Subcutaneous abdominal adipose tissue (tissue), 5 donors: ENCODE measurements around the gene TMPRSS11F.

Source experiments
- H3K27ac ChIP-seq: one replicate; pipeline ENCODE4 v1.7.0; 2013; ENCODE audit warnings: low read depth, mild to moderate bottlenecking, inconsistent platforms, low read length, moderate library complexity
- H3K27me3 ChIP-seq, 5 donors: one replicate each; pipeline ENCODE4 v1.7.0; 2013; ENCODE audit warnings: low read length in 5 of 5, inconsistent platforms in 1 of 5; ENCODE audit not compliant: control insufficient read depth in 5 of 5, insufficient read depth in 4 of 5
- H3K36me3 ChIP-seq, 5 donors: one replicate each; pipeline ENCODE4 v1.7.0; 2013; ENCODE audit warnings: low read length in 5 of 5; ENCODE audit not compliant: control insufficient read depth in 5 of 5, insufficient read depth in 5 of 5
- H3K4me1 ChIP-seq, 5 donors: one replicate each; pipeline ENCODE4 v1.7.0; 2013; ENCODE audit warnings: low read length in 5 of 5, mild to moderate bottlenecking in 3 of 5, moderate library complexity in 1 of 5; ENCODE audit not compliant: control insufficient read depth in 5 of 5, insufficient read depth in 5 of 5
- H3K4me3 ChIP-seq, 5 donors: one replicate each; pipeline ENCODE4 v1.7.0; 2013; ENCODE audit warnings: low read length in 5 of 5, low read depth in 1 of 5
- H3K9ac ChIP-seq, 5 donors: one replicate each; pipeline ENCODE4 v1.7.0; 2013; ENCODE audit warnings: low read length in 5 of 5, mild to moderate bottlenecking in 4 of 5, moderate library complexity in 3 of 5
- H3K9me3 ChIP-seq, 5 donors: one replicate each; pipeline ENCODE4 v1.7.0; 2013; ENCODE audit warnings: low read length in 5 of 5; ENCODE audit not compliant: control insufficient read depth in 5 of 5
- donor health status: healthy.
- donor health status: healthy.
- donor health status: healthy.
- donor health status: healthy.
- donor health status: healthy.

Gene TMPRSS11F

GRCh38 chr4:68082758-68083157 lies 46.9 kb downstream of the TMPRSS11F start:
- Histone ChIP-seq H3K9me3 (peaks cover 0 to 12% (median 0%) of the 10 kb centered on the region in 5 donors), H3K27me3 (peaks cover 0 to 5% (median 0%) of the 10 kb centered on the region in 5 donors), H3K9ac (no peak overlapping the region), H3K27ac (no peak overlapping the region), H3K36me3 (no peaks in the 10 kb centered on the region), H3K4me1 (no peaks in the 10 kb centered on the region), H3K4me3 (no peak overlapping the region)

DNA sequence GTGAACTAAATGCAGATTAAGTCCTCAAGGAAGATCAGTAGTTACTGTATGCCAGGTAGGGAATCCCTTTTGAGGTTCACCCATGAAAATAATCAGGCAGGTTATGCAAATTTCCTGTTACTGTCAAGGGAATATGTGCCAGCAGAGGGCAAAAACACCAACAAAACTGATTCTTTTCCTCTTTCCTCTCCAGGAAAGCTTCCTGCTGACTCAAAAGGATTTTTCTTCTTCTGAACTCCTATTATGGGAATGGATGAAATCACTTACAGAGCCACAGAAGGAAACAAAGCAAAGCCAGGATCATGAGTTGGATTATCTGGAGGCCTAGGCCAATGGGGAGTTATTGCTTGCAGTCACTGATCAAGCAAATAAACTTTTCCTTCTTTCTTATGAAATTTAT lies 49.7 kb downstream of the TMPRSS11F start:
- Histone ChIP-seq H3K9me3 (peaks cover 0 to 3% (median 0%) of the 10 kb centered on the region in 5 donors), H3K9ac (no peak overlapping the region), H3K27me3 (peaks cover 0 to 5% (median 0%) of the 10 kb centered on the region in 5 donors), H3K27ac (no peak overlapping the region), H3K36me3 (no peaks in the 10 kb centered on the region), H3K4me1 (no peaks in the 10 kb centered on the region), H3K4me3 (no peak overlapping the region)

GRCh38 chr4:68077737-68078136 lies 51.9 kb downstream of the TMPRSS11F start:
- peaks cover 0 to 5% (median 0%) of the 10 kb centered on the region in 5 donors for H3K27me3 ChIP-seq
- H3K9me3 ChIP-seq, result peaks cover 0 to 3% (median 0%) of the 10 kb centered on the region in 5 donors
- no peaks in the 10 kb centered on the region for H3K36me3 ChIP-seq
- no peak overlapping the region for H3K9ac ChIP-seq
- H3K27ac ChIP-seq, result no peak overlapping the region
- no peak overlapping the region for H3K4me3 ChIP-seq
- no peaks in the 10 kb centered on the region for H3K4me1 ChIP-seq

DNA sequence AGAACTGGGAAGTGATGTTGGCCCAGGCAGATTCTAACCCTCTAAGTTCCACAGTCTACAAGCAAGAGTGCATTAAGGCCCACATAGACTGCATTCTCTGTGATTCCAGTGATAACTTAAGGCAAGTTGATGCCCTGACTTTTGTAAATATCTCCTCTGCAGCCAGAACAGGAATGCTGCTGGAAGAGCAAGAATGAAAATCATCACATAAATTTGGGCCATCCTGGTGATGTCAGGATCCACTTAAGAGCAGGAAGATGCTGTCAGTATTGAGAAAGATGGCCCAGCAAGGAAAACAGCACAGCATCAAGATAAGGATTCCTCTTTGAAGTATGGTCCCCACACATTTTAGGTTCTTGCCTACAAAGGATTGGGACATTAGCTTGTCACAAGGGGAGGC lies 52.4 kb downstream of the TMPRSS11F start:
- Histone ChIP-seq H3K9me3 (peaks cover 0 to 3% (median 0%) of the 10 kb centered on the region in 5 donors), H3K36me3 (no peaks in the 10 kb centered on the region), H3K9ac (no peak overlapping the region), H3K4me1 (no peaks in the 10 kb centered on the region), H3K27ac (no peak overlapping the region), H3K4me3 (no peak overlapping the region), H3K27me3 (peaks cover 0 to 5% (median 0%) of the 10 kb centered on the region in 5 donors)

- Histone ChIP-seq H3K36me3 (no peaks in the 10 kb centered on the region), H3K9ac (no peak overlapping the region), H3K27me3 (no peaks in the 10 kb centered on the region), H3K4me1 (no peaks in the 10 kb centered on the region), H3K27ac (no peak overlapping the region), H3K9me3 (peaks cover 0 to 3% (median 0%) of the 10 kb centered on the region in 5 donors), H3K4me3 (no peak overlapping the region)
Observed at GRCh38 chr4:68076194-68076593, 53.5 kb downstream of the TMPRSS11F start.

DNA sequence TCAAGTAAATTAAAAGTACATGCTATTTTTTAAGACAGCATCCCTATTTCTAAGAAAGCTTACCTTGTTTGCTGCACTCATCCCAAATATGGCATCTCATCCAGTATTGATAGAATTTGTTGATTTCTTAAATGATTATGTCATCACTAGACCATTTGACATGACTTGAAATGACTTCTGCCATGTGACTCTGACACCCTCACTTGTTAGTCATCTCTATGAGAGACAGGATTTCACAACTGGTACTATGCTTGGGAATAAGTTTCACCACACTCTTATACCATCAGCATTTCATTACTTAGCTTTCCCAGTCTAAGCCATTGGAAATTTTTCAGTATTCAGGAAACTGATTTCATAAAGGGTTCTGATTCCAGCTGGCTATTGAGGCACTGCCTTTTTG lies 55.3 kb downstream of the TMPRSS11F start:
- H3K9ac ChIP-seq, result no peak overlapping the region
- H3K4me1 ChIP-seq, result no peaks in the 10 kb centered on the region
- no peaks in the 10 kb centered on the region for H3K36me3 ChIP-seq
- H3K9me3 ChIP-seq, result peaks cover 0 to 3% (median 0%) of the 10 kb centered on the region in 5 donors
- H3K27me3 ChIP-seq, result no peaks in the 10 kb centered on the region
- no peak overlapping the region for H3K4me3 ChIP-seq
- no peak overlapping the region for H3K27ac ChIP-seq

GRCh38 chr4:68070302-68070701 lies 59.4 kb downstream of the TMPRSS11F start:
- Histone ChIP-seq H3K27ac (no peak overlapping the region), H3K27me3 (no peaks in the 10 kb centered on the region), H3K4me3 (no peak overlapping the region), H3K9ac (no peak overlapping the region), H3K4me1 (no peaks in the 10 kb centered on the region), H3K9me3 (no peaks in the 10 kb centered on the region), H3K36me3 (no peaks in the 10 kb centered on the region)

GRCh38 chr4:68062501-68062900 lies 67.2 kb downstream of the TMPRSS11F start:
- Histone ChIP-seq H3K4me3 (no peak overlapping the region), H3K27me3 (no peaks in the 10 kb centered on the region), H3K4me1 (no peaks in the 10 kb centered on the region), H3K27ac (no peak overlapping the region), H3K9me3 (no peaks in the 10 kb centered on the region), H3K9ac (no peak overlapping the region), H3K36me3 (no peaks in the 10 kb centered on the region)

DNA sequence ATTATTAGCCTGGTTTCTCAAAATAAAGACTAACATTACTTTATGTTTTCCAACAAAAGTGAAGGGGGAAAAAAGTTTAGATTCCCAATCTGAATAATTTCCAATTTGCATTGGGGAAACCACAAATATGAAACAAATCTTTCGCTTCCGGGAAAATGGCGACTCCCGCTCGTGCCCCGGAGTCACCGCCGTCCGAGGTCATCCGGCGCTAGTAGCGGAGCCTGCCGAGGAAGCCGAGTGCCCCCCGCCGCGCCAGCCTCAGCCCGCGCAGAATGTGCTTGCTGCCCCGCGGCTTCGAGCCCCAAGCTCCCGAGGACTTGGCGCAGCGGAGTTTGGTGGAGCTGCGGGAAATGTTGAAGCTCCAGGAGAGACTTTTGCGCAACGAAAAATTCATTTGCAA lies 91.4 kb downstream of the TMPRSS11F start:
- Histone ChIP-seq H3K9me3 (no peaks in the 10 kb centered on the region), H3K9ac (no peak overlapping the region), H3K36me3 (no peaks in the 10 kb centered on the region), H3K4me1 (no peaks in the 10 kb centered on the region), H3K27ac (no peak overlapping the region), H3K4me3 (no peak overlapping the region), H3K27me3 (no peaks in the 10 kb centered on the region)

DNA sequence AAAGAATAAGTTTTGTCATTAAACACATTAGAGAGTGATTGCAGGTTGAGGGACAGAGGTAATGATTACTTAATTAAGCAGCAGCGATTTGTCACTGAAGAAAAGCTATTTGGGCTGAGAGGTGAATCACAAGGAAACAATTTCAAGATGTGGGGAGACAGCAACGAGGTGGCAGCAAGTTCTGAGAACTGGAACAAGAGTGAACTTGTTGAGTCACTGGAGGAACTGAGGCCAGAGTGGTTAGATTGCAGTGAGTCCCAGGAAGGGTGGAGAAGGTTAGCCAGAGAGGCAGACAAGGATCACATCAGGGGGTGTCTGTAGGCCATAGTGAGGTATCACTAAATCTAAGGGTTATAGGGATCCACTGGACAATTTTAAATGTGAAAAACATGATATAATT lies 108.5 kb downstream of the TMPRSS11F start:
- Histone ChIP-seq H3K9ac (no peak overlapping the region), H3K27me3 (no peaks in the 10 kb centered on the region), H3K4me3 (no peak overlapping the region), H3K4me1 (no peaks in the 10 kb centered on the region), H3K9me3 (no peaks in the 10 kb centered on the region), H3K27ac (no peak overlapping the region), H3K36me3 (no peaks in the 10 kb centered on the region)

GRCh38 chr4:68011684-68012083 lies 118.0 kb downstream of the TMPRSS11F start:
- Histone ChIP-seq H3K36me3 (no peaks in the 10 kb centered on the region), H3K4me1 (no peaks in the 10 kb centered on the region), H3K4me3 (no peak overlapping the region), H3K9ac (no peak overlapping the region), H3K27me3 (no peaks in the 10 kb centered on the region), H3K9me3 (no peaks in the 10 kb centered on the region), H3K27ac (no peak overlapping the region)
